Naive B cell (primary cell): ENCODE results near the gene HTRA3. TPM values are rescaled to one million over a fixed set of nuclear protein-coding genes. Genes with fewer than 3 reads are reported as not detected.
A peak's percentile ranks its signal among the peaks of the same experiment; 100 is the strongest.

Source experiments
- ATAC-seq, 2 donors: fragments of 150-1000 bp; cut with Tn5 transposase; 2 replicates each; pipeline ENCODE4 v1.10.0; 2021; ENCODE audit warnings: low read depth in 2 of 2, mild to moderate bottlenecking in 2 of 2, moderate library complexity in 2 of 2
- DNase-seq: peaks from one replicate; pipeline ENCODE4 v3.0.0; 2022
- H3K27ac Mint-ChIP-seq, 6 donors: one replicate each; pipeline ENCODE4 v1.8.0; 2020 to 2022; ENCODE audit warnings: mild to moderate bottlenecking in 6 of 6, mixed read lengths in 6 of 6, moderate library complexity in 5 of 6, inconsistent platforms in 2 of 6
- H3K27me3 Mint-ChIP-seq, 3 donors: one replicate each; pipeline ENCODE4 v1.8.0; 2021 to 2022; ENCODE audit warnings: mixed read lengths in 3 of 3, mild to moderate bottlenecking in 1 of 3
- H3K36me3 Mint-ChIP-seq, 2 donors: one replicate each; pipeline ENCODE4 v1.8.0; 2020 to 2022; ENCODE audit warnings: mixed read lengths in 2 of 2, inconsistent platforms in 1 of 2, mild to moderate bottlenecking in 1 of 2
- H3K4me1 Mint-ChIP-seq, 3 donors: one replicate each; pipeline ENCODE4 v1.8.0; 2020 to 2022; ENCODE audit warnings: mixed read lengths in 3 of 3, inconsistent platforms in 1 of 3, mild to moderate bottlenecking in 1 of 3, moderate library complexity in 1 of 3
- H3K4me3 Mint-ChIP-seq, 8 donors: one replicate each; pipeline ENCODE4 v1.8.0; 2020 to 2022; ENCODE audit warnings: mild to moderate bottlenecking in 8 of 8, mixed read lengths in 8 of 8, moderate library complexity in 8 of 8, inconsistent platforms in 2 of 8
- H3K9me3 Mint-ChIP-seq, 7 donors: one replicate each; pipeline ENCODE4 v1.8.0; 2020 to 2022; ENCODE audit warnings: mixed read lengths in 7 of 7, mild to moderate bottlenecking in 5 of 7, inconsistent platforms in 2 of 7, moderate library complexity in 1 of 7
- polyA plus RNA-seq, 6 donors: library from polyadenylated mRNA; unstranded; fragments of 300-500 nt; fragmentation: Illumina TruSeq; gene quantifications; one replicate each; pipeline ENCODE4 v1.2.3, GENCODE V29; 2021; ENCODE audit warnings: low read depth in 6 of 6

Gene HTRA3
- polyA plus RNA-seq, 6 donors from 2014 or later, result not detected

DNA sequence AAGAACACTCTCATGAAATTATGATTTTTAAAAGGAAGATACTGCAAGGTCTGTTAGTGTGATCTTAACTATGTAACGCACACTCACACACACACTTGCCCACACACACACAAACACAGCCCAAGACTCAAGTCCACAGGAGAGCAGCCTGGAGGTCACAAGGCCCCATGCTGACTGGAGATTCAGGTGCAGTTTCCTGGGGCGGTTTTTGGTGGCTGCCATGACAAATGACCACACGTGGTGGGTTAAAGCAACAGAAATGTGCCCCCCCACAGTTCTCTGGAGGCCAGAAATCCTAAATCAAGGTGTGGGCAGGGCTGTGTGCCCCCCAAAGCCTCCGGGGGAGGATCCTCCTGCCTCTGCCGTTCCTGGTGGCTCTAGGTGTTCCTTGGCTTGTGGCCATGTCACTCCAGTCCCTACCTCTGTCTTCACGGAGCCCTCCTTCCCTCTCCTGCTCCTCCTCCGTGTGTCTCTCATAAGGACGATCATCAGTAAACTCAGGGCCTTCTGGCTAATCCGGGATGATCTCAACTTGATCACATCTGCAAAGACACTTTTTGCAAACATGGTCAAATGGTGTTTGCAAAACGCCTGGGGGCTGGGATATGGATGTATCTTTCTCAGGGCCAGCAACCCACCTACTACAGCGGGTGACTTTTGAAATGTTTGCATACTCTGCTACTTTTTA, 9.7 kb upstream of the HTRA3 start:
- peaks cover 7 to 18% (median 9%) of the 10 kb centered on the region in 3 donors for H3K27me3 Mint-ChIP-seq
- no peak for ATAC-seq
- peaks cover 0 to 4% (median 0%) of the 10 kb centered on the region in 3 donors for H3K4me1 Mint-ChIP-seq
- peak overlapping the region in 1 of 8 donors; percentile 65 for H3K4me3 Mint-ChIP-seq
- DNase-seq, result no peak
- H3K9me3 Mint-ChIP-seq, result no peaks in the 10 kb centered on the region
- no peaks in the 10 kb centered on the region for H3K36me3 Mint-ChIP-seq
- no peak overlapping the region for H3K27ac Mint-ChIP-seq

DNA sequence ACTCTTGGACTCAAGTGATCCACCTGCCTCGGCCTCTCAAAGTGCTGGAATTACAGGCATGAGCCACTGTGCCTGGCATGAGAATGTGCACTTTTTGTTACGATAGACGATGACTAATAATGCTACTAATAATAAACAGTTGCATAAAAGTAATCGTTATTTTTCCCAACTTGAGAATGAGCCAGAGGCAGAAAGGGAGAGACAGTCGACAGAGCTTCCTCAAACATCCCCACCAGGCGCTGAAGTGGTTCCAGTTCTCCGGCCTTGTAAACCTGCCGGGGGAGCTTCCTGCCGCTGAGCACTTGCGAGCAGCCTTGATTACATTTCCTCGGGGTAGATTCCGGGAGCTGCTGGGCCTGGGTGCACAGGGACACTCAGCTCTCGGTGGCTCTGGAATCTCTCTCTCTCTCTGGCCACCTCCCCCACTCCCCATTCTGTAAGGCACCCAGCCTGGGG, 8.9 kb upstream of the HTRA3 start:
- H3K4me1 Mint-ChIP-seq, result peaks cover 0 to 4% (median 0%) of the 10 kb centered on the region in 3 donors

DNA sequence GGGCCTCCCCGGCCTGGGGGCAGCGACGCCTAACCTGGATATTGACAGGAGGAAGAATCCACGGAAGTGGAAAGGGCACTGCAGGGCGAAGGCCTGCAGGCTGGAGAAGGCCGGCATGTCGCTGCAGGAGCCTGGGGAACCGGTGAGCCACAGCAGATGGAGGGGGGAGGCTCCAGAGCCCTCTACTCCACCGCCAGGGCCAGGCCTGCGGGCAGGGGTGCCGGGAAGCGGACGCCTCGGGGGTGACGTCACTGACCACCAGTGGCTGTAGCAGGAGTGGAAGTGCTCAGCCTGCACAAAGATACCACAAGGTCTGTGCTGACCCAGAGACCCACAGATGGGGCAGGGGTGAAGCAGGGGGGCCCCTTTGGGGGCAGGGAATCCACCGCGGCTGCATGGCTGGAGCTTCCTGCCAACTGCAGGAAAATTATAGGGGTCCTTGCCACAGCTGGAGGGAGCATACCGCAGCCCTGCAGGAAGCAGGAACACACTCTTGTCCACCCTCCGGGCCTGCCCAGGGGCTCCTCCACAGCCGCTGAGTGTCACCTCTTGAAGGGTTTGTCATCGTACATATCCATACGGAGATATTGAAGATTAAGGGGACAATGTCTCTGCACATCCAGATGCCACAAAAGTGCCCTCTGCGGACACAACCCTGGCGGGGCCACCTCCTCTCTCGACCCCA, 7.6 kb upstream of the HTRA3 start:
- DNase-seq (no peak), ATAC-seq (no peak)
- Mint-ChIP-seq H3K27me3 (peaks cover 9 to 18% (median 14%) of the 10 kb centered on the region in 3 donors), H3K4me1 (peaks cover 0 to 4% (median 0%) of the 10 kb centered on the region in 3 donors), H3K36me3 (no peaks in the 10 kb centered on the region), H3K4me3 (no peak overlapping the region), H3K9me3 (no peaks in the 10 kb centered on the region), H3K27ac (no peak overlapping the region)

More for the DNA sequence above, 8.9 kb upstream of the HTRA3 start:
- Mint-ChIP-seq H3K27me3 (peaks cover 7 to 18% (median 9%) of the 10 kb centered on the region in 3 donors), H3K27ac (no peak overlapping the region), H3K9me3 (no peaks in the 10 kb centered on the region), H3K36me3 (no peaks in the 10 kb centered on the region), H3K4me3 (no peak overlapping the region)
- DNase-seq, result no peak
- no peak for ATAC-seq

DNA sequence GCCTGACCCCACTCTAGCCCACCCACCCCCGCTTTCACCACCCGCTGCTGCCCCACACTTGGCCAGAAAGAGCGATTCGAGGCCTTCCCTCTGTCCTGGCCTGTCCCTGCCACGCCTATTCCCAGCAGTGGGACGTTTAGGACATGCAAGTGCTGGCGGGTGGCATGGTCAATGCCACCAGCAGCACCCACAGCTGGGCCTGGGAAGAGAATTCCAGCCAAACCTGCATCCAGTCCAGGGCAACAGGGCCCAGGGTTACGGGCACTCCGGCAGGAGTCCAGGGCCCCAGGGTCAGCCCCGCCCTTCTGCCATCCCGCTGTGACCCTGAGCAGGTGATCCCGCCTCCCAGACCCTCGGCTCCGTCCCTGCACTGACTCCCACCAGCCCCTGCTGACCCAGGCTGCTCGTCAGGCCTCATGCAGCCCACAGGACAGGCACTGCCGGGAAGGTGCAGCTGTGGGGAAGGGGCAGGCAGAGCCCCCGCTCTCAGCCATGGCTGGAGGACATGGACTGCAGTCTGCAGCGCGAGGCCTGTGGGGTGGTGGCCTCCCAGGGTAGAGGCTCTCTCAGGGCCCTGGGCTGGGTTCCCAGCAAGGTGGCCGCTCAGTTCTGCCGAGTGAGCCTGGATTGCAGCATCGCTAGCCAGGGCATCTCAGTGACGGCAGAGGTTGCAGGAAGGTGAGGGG, 6.8 kb upstream of the HTRA3 start:
- Mint-ChIP-seq H3K27me3 (peaks cover 9 to 18% (median 14%) of the 10 kb centered on the region in 3 donors), H3K36me3 (no peaks in the 10 kb centered on the region), H3K27ac (no peak overlapping the region), H3K4me1 (peaks cover 0 to 4% (median 0%) of the 10 kb centered on the region in 3 donors), H3K9me3 (no peaks in the 10 kb centered on the region), H3K4me3 (no peak overlapping the region)
- no peak for ATAC-seq
- DNase-seq, result no peak

DNA sequence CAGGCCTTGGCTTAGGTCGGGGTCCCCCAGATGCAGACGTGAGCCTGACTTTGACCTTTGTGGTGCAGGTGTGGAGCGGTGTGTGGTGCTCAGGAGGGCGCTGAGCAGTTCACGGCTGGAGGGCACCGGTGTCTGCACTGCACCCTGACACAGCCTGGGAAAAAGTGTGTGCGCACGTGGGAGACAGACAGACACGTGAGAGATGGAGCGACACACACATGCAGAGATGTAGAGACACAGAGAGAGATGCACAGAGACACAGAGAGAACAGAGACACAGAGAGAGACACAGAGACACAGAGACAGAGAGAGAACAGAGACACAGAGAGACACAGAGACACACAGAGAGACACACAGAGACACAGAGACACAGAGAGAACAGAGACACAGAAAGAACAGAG, 6.2 kb upstream of the HTRA3 start:
- no peak for ATAC-seq
- Mint-ChIP-seq H3K27ac (peak overlapping the region in 2 of 6 donors; percentile 8 to 49), H3K36me3 (no peaks in the 10 kb centered on the region), H3K27me3 (peaks cover 5 to 21% (median 17%) of the 10 kb centered on the region in 3 donors), H3K4me3 (no peak overlapping the region), H3K9me3 (no peaks in the 10 kb centered on the region), H3K4me1 (peaks cover 0 to 4% (median 1%) of the 10 kb centered on the region in 3 donors)
- no peak for DNase-seq

DNA sequence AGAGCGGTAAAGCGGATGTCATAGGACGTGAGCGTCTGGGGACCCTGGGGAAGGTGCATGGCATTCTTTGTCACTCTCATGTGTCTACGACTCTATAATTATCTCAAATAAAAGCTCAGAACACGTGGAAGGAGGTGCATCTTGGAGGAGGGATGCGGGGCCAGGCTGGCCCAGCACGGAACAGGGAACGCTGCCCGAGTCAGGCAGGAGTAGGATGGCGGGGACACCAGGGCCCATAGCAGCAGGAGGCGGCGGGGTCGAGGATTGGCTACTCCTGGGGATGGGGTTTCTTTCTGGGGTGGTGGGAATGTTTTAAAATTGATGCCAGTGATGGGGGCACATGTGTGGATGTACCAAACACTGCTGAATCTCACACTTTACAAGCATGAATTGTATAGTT, 5.4 kb upstream of the HTRA3 start:
- Mint-ChIP-seq H3K4me3 (no peak overlapping the region), H3K27ac (peak overlapping the region in 1 of 6 donors; percentile 49), H3K9me3 (no peaks in the 10 kb centered on the region), H3K4me1 (peaks cover 0 to 6% (median 4%) of the 10 kb centered on the region in 3 donors), H3K36me3 (no peaks in the 10 kb centered on the region), H3K27me3 (peaks cover 12 to 28% (median 24%) of the 10 kb centered on the region in 3 donors)
- DNase-seq (no peak), ATAC-seq (no peak)

DNA sequence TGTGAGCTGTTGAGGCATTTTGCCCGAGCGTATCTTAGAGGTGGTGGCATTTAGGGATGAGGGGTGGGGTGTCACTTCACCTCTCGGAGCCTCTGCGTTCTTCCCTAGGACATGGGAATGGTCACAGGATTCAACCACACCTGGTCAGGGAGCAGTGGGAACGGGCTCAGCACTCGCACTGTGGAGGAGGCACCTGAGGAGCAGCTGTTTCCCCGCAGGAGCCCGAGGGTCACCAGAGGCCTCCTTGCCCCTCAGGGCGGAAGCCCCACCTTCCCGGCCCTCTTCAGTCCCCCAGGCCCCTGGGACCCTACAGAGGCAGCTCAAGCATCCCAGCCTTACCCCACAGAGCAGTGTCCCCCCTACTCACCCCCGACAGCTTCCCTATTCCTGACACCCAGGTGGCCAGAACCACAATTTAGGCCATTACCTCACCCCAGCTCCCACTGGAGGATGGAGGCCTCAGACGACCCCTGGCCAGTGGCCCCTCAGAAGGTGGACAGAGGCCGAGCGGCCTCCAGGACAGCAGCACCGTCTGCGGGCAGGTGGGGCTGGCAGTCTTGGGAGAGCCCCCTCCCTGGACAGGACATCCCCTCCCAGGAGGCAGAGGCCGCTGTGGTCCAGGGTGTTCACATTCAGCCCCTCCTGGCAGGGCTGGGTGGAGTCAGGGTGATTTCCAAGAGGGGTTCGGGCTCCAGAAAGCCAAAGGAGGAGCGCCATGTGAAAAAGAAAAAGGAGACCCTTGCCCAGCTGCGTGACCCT, 4.2 kb upstream of the HTRA3 start:
- H3K36me3 Mint-ChIP-seq, result no peaks in the 10 kb centered on the region
- H3K27me3 Mint-ChIP-seq, result peaks cover 13 to 27% (median 22%) of the 10 kb centered on the region in 3 donors
- H3K27ac Mint-ChIP-seq, result no peak overlapping the region
- H3K4me3 Mint-ChIP-seq, result no peak overlapping the region
- peaks cover 0 to 6% (median 4%) of the 10 kb centered on the region in 3 donors for H3K4me1 Mint-ChIP-seq
- H3K9me3 Mint-ChIP-seq, result peaks cover 0 to 1% (median 0%) of the 10 kb centered on the region in 7 donors
- DNase-seq (no peak), ATAC-seq (no peak)

DNA sequence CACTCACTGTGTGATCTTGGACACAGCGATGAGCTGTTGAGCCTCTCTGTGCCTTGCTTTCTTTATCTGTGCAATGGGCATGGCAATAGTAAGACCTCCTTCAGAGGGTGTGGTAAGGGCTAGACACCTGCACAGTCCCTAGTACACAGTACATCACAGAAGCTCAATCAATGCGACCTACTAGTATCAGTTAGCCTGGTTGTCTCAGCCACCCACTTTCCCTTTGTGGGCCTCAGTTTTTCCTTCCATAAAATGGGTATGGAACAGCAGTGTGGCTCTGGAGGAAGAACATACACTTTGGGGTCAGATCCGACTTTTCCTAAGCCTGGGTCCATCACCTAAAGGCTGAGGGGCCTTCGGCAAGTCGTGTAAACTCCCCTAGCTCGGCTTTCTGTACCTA, 3.5 kb upstream of the HTRA3 start:
- ATAC-seq, result no peak
- Mint-ChIP-seq H3K4me1 (peaks cover 0 to 6% (median 4%) of the 10 kb centered on the region in 3 donors), H3K27ac (no peak overlapping the region)

DNA sequence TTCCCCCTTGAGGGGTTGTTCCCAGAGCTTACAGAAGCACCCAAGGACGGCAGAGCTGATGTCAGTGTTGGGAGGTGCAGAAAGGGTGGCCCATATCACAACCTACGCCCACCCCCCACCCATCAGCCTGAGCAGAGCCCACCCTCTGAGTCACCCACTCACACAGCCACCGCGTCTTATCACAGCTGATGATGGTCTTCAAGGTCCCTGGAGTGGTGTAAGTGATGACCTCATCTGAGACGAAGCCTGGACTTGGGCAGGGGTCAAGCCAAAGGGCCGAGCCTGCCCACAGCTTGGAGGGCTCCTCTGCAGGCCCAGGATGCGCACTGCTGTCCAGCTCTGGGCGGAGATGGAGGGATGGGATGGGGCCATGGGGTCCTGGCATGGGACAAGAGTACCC, 3.0 kb upstream of the HTRA3 start:
- Mint-ChIP-seq H3K4me1 (peaks cover 0 to 6% (median 4%) of the 10 kb centered on the region in 3 donors), H3K27ac (peak overlapping the region in 2 of 6 donors; percentile 58 to 76), H3K4me3 (no peak overlapping the region), H3K27me3 (peaks cover 18 to 38% (median 33%) of the 10 kb centered on the region in 3 donors), H3K9me3 (peaks cover 0 to 1% (median 0%) of the 10 kb centered on the region in 7 donors), H3K36me3 (no peaks in the 10 kb centered on the region)
- DNase-seq (no peak), ATAC-seq (no peak)

More for the DNA sequence above, 3.5 kb upstream of the HTRA3 start:
- DNase-seq, result no peak
- peaks cover 13 to 34% (median 29%) of the 10 kb centered on the region in 3 donors for H3K27me3 Mint-ChIP-seq
- peaks cover 0 to 1% (median 0%) of the 10 kb centered on the region in 7 donors for H3K9me3 Mint-ChIP-seq
- H3K36me3 Mint-ChIP-seq, result no peaks in the 10 kb centered on the region
- H3K4me3 Mint-ChIP-seq, result no peak overlapping the region

DNA sequence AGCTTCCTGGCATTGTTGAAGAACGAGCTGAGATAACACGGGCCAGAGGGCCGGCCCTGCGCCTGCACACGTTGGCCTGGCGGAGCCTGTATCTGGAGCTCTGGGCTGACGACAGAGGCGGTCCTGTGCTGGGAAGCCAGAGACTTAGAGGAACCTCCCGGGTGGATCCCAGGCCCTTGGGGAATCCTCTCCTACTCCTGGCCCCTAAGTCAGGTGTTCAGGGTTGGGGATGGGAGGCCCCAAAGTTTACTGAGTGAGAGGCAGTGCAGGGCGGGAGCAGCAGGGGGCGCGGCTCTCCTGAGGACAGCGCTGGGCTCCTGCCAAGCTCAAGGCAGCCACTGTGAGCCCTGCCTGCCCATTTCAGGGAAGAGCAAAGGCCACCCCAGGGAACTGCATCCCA, 2.5 kb upstream of the HTRA3 start:
- H3K27me3 Mint-ChIP-seq, result peaks cover 18 to 44% (median 39%) of the 10 kb centered on the region in 3 donors

DNA sequence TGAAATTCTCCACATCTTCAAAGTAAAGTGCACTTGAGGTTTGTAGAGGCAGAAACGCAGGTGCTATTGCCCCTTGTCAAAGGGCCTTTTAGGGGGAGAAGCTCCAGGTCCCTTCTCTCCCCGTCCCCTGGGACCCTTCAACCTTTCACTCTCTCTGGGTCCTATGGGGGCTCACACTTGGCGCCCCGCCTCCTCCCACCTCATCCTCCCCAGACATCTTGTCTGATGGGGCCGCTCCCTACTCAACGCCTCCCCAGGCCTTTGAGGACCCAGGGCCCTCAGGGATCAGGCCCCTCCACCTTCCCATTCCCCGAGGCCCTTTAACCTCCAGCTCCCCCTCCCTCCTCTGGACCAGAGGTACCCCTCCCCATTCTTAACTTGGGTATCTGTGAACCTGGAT, 1.3 kb upstream of the HTRA3 start:
- H3K4me1 Mint-ChIP-seq, result peaks cover 0 to 6% (median 4%) of the 10 kb centered on the region in 3 donors
- H3K9me3 Mint-ChIP-seq, result peaks cover 0 to 1% (median 0%) of the 10 kb centered on the region in 7 donors
- H3K27ac Mint-ChIP-seq, result no peak overlapping the region
- peaks cover 22 to 54% (median 44%) of the 10 kb centered on the region in 3 donors for H3K27me3 Mint-ChIP-seq
- H3K36me3 Mint-ChIP-seq, result no peaks in the 10 kb centered on the region
- ATAC-seq (no peak), DNase-seq (no peak)
- H3K4me3 Mint-ChIP-seq, result no peak overlapping the region

More for the DNA sequence above, 2.5 kb upstream of the HTRA3 start:
- DNase-seq (no peak), ATAC-seq (no peak)
- Mint-ChIP-seq H3K27ac (peak overlapping the region in 1 of 6 donors; percentile 30), H3K36me3 (no peaks in the 10 kb centered on the region), H3K4me3 (no peak overlapping the region), H3K4me1 (peaks cover 0 to 6% (median 4%) of the 10 kb centered on the region in 3 donors), H3K9me3 (peaks cover 0 to 1% (median 0%) of the 10 kb centered on the region in 7 donors)

DNA sequence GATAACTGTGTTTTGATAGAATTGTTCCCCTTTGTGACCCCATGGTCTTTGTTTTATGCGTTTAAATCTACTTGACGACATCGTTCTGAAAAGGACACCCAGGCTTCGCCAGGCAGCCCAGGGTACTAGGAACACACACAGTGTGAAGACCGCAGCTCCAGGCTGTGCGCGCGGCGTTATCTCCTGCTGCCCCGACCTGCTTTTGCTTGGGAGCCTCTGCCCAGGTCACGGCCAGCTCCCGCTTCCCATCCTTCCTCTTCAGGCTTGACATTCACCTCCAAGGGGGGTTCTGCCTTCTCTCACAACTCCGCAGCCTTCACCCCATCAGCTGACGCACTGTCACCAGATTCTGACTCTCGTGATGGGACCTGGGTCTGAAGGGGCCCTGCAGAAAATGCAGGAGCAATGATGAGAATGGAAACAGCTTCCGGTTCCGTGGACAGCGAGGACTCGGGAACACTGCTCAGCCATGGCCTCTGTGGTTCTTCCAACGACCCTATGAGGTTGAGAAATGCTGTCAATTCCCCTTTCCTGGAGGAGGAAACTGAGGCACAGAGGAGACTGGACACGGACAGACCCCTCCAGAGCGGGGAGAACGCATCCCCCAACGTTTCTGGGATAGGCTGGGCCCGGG, 536 bp upstream of the HTRA3 start:
- H3K36me3 Mint-ChIP-seq, result no peaks in the 10 kb centered on the region
- no peak for ATAC-seq
- H3K4me1 Mint-ChIP-seq, result peaks cover 0 to 6% (median 0%) of the 10 kb centered on the region in 3 donors
- H3K9me3 Mint-ChIP-seq, result peaks cover 0 to 1% (median 0%) of the 10 kb centered on the region in 7 donors
- DNase-seq, result no peak
- no peak overlapping the region for H3K27ac Mint-ChIP-seq
- H3K4me3 Mint-ChIP-seq, result no peak overlapping the region
- H3K27me3 Mint-ChIP-seq, result peaks cover 16 to 55% (median 42%) of the 10 kb centered on the region in 3 donors
